SH-SY5Y (cell line): ENCODE results near the gene FGL2.

Source experiments
- GATA2 ChIP-seq: IDR thresholded peaks from 2 replicates; pipeline ENCODE4 v1.6.1; 2011; ENCODE audit warnings: mild to moderate bottlenecking, low read depth, low read length
- GATA3 ChIP-seq: IDR thresholded peaks from 2 replicates; pipeline ENCODE4 v1.6.1; 2011; ENCODE audit warnings: low read depth, mild to moderate bottlenecking, low read length, moderate library complexity

- no peak for TF ChIP-seq GATA2
- no peak for TF ChIP-seq GATA3
Observed at GRCh38 chr7:77246026-77246640, 46.5 kb upstream of the FGL2 start.
